Activated CD4-positive, alpha-beta T cell treated with anti-CD3 and anti-CD28 coated beads for 36 hours (primary cell): ENCODE results near the gene PRKG1. TPM values are rescaled to one million over a fixed set of nuclear protein-coding genes. Genes with fewer than 3 reads are reported as not detected.
A peak's percentile ranks its signal among the peaks of the same experiment; 100 is the strongest.
"Not testable (repeated sequence)": the region's sequence is repeated elsewhere in the genome, so short reads cannot be mapped to it uniquely, and the experiment has no call there.

ENCODE experiments used
- ATAC-seq: fragments of 200-7000 bp; cut with Tn5 transposase; one replicate; pipeline ENCODE4 v1.10.0; 2021; ENCODE audit warnings: mild to moderate bottlenecking, moderate library complexity
- CTCF ChIA-PET: fragments of 350-600 bp; sonication (Branson Sonifier 250); formaldehyde crosslinking; loops from one replicate; lab custom pipeline; 2021; ENCODE audit warnings: antibody characterized with exemption; lab: Charles Lee
- POLR2A ChIA-PET: fragments of 350-600 bp; sonication (Branson Sonifier 250); formaldehyde crosslinking; loops from one replicate; lab custom pipeline; 2021; ENCODE audit warnings: antibody characterized with exemption, inconsistent platforms; lab: Charles Lee
- DNase-seq: peaks from one replicate; pipeline ENCODE4 v3.0.0-alpha.2; 2020
- H3K27ac Mint-ChIP-seq: one replicate; pipeline ENCODE4 v1.8.0; 2021; ENCODE audit warnings: mixed read lengths
- H3K27me3 Mint-ChIP-seq: one replicate; pipeline ENCODE4 v1.8.0; 2021; ENCODE audit warnings: mixed read lengths
- H3K36me3 Mint-ChIP-seq: one replicate; pipeline ENCODE4 v1.8.0; 2021; ENCODE audit warnings: low read depth, mixed read lengths
- H3K4me1 Mint-ChIP-seq: one replicate; pipeline ENCODE4 v1.8.0; 2021; ENCODE audit warnings: mixed read lengths
- H3K4me3 Mint-ChIP-seq: one replicate; pipeline ENCODE4 v1.8.0; 2021; ENCODE audit warnings: mild to moderate bottlenecking, moderate library complexity, mixed read lengths
- H3K9me3 Mint-ChIP-seq: one replicate; pipeline ENCODE4 v1.8.0; 2021; ENCODE audit warnings: low read depth, mixed read lengths
- intact Hi-C, 2 experiments: fragments of 100-400 bp; cut with DNase I in 1 of 2; cut with micrococcal nuclease in 1 of 2; formaldehyde crosslinking; loops; one replicate each; pipeline versions ENCODE4 v1.14.2 to v1.15.1; 2022 to 2024; cut with DNase I, micrococcal nuclease
- total RNA-seq, 2 experiments: library from RNA; stranded (reverse); gene quantifications; one replicate each; pipeline ENCODE4 v1.2.3, GENCODE V29; 2021

The PRKG1 gene
- total RNA-seq, 2 experiments from 2014 or later = not detected

- ATAC-seq = no peak
- no peak for DNase-seq
- ChIA-PET CTCF (interaction anchor here (1.0 to 2.3 kb wide), 5 partner anchors 16 to 1213 kb away, joined by 3 to 13 read pairs (median 3); no protein-coding TSS in a partner anchor), POLR2A (no interaction called here)
- intact Hi-C loops = loop anchor here (1.0 to 5.0 kb wide), 2 partner anchors 1205 to 1216 kb away; no protein-coding TSS in a partner anchor
- Mint-ChIP-seq H3K36me3 (no peaks in the 10 kb centered on the region), H3K27ac (no peak overlapping the region), H3K4me1 (no peaks in the 10 kb centered on the region), H3K4me3 (no peak overlapping the region), H3K9me3 (no peaks in the 10 kb centered on the region), H3K27me3 (no peaks in the 10 kb centered on the region)
Measured at GRCh38 chr10:52216852-52217251, 1142.6 kb downstream of the PRKG1 start.

- no peak for DNase-seq
- Mint-ChIP-seq H3K27ac (no peak overlapping the region), H3K9me3 (no peaks in the 10 kb centered on the region), H3K4me3 (no peak overlapping the region), H3K36me3 (no peaks in the 10 kb centered on the region), H3K4me1 (no peaks in the 10 kb centered on the region), H3K27me3 (no peaks in the 10 kb centered on the region)
- CTCF ChIA-PET = interaction anchor here (2.3 kb wide), 1 partner anchor 828 kb away, joined by 13 read pairs; no protein-coding TSS in a partner anchor
- ATAC-seq = no peak
- POLR2A ChIA-PET = no interaction called here
- intact Hi-C loops = loop anchor here in 1 of 2 experiments (5.0 kb wide), 1 partner anchor 1205 kb away; no protein-coding TSS in a partner anchor
Measured at GRCh38 chr10:52217531-52217930, 1143.2 kb downstream of the PRKG1 start.

- H3K4me3 Mint-ChIP-seq = no peak overlapping the region
- no peak for ATAC-seq
- no peaks in the 10 kb centered on the region for H3K9me3 Mint-ChIP-seq
- no peak overlapping the region for H3K27ac Mint-ChIP-seq
- ChIA-PET CTCF (no interaction called here), POLR2A (no interaction called here)
- no peak for DNase-seq
- no peaks in the 10 kb centered on the region for H3K36me3 Mint-ChIP-seq
- H3K4me1 Mint-ChIP-seq = no peaks in the 10 kb centered on the region
- H3K27me3 Mint-ChIP-seq = no peaks in the 10 kb centered on the region
- intact Hi-C loops = no loop called here
Measured at GRCh38 chr10:52220947-52221346, 1146.7 kb downstream of the PRKG1 start.

- ATAC-seq (no peak), DNase-seq (no peak)
- no peaks in the 10 kb centered on the region for H3K4me1 Mint-ChIP-seq
- CTCF ChIA-PET = no interaction called here
- H3K9me3 Mint-ChIP-seq = no peaks in the 10 kb centered on the region
- H3K27ac Mint-ChIP-seq = no peak overlapping the region
- POLR2A ChIA-PET = no interaction called here
- no peaks in the 10 kb centered on the region for H3K27me3 Mint-ChIP-seq
- H3K36me3 Mint-ChIP-seq = no peaks in the 10 kb centered on the region
- H3K4me3 Mint-ChIP-seq = no peak overlapping the region
- intact Hi-C loops = no loop called here
Measured at GRCh38 chr10:52221923-52222322, 1147.6 kb downstream of the PRKG1 start.

- H3K9me3 Mint-ChIP-seq = no peaks in the 10 kb centered on the region
Measured at GRCh38 chr10:52226197-52226847, 1152.0 kb downstream of the PRKG1 start.

GRCh38 chr10:52228556-52228955, 1154.3 kb downstream of the PRKG1 start:
- Mint-ChIP-seq H3K27ac (no peak overlapping the region), H3K4me3 (no peak overlapping the region), H3K36me3 (no peaks in the 10 kb centered on the region), H3K9me3 (no peaks in the 10 kb centered on the region), H3K27me3 (peaks cover 5% of the 10 kb centered on the region), H3K4me1 (peaks cover 6% of the 10 kb centered on the region)
- ATAC-seq = no peak
- ChIA-PET POLR2A (no interaction called here), CTCF (interaction anchor here (0.5 kb wide), 1 partner anchor 1869 kb away, joined by 4 read pairs; no protein-coding TSS in a partner anchor)
- no peak for DNase-seq
- intact Hi-C loops = no loop called here

More at GRCh38 chr10:52226197-52226847, 1152.0 kb downstream of the PRKG1 start:
- POLR2A ChIA-PET = no interaction called here
- intact Hi-C loops = no loop called here
- no peak overlapping the region for H3K4me3 Mint-ChIP-seq
- no peak for DNase-seq
- no peaks in the 10 kb centered on the region for H3K36me3 Mint-ChIP-seq
- no peaks in the 10 kb centered on the region for H3K4me1 Mint-ChIP-seq
- no peaks in the 10 kb centered on the region for H3K27me3 Mint-ChIP-seq
- CTCF ChIA-PET = no interaction called here
- H3K27ac Mint-ChIP-seq = no peak overlapping the region
- ATAC-seq = no peak

GRCh38 chr10:52229291-52229931, 1155.1 kb downstream of the PRKG1 start:
- no peaks in the 10 kb centered on the region for H3K36me3 Mint-ChIP-seq
- no peaks in the 10 kb centered on the region for H3K9me3 Mint-ChIP-seq
- intact Hi-C loops = no loop called here
- CTCF ChIA-PET = no interaction called here
- peaks cover 5% of the 10 kb centered on the region for H3K27me3 Mint-ChIP-seq
- no peak overlapping the region for H3K27ac Mint-ChIP-seq
- ATAC-seq (no peak), DNase-seq (no peak)
- H3K4me1 Mint-ChIP-seq = peaks cover 6% of the 10 kb centered on the region
- POLR2A ChIA-PET = no interaction called here
- no peak overlapping the region for H3K4me3 Mint-ChIP-seq

GRCh38 chr10:52232561-52233350, 1158.5 kb downstream of the PRKG1 start:
- Mint-ChIP-seq H3K4me3 (peak overlapping the region; percentile 36), H3K27ac (no peak overlapping the region), H3K9me3 (no peaks in the 10 kb centered on the region), H3K36me3 (no peaks in the 10 kb centered on the region), H3K27me3 (peaks cover 5% of the 10 kb centered on the region), H3K4me1 (peaks cover 6% of the 10 kb centered on the region)
- DNase-seq = no peak
- no peak for ATAC-seq
- ChIA-PET CTCF (no interaction called here), POLR2A (no interaction called here)
- intact Hi-C loops = loop anchor here in 1 of 2 experiments (2.0 kb wide), 1 partner anchor 14 kb away; no protein-coding TSS in a partner anchor

GRCh38 chr10:52233351-52233991, 1159.2 kb downstream of the PRKG1 start:
- POLR2A ChIA-PET, H3K27ac Mint-ChIP-seq, H3K27me3 Mint-ChIP-seq, ATAC-seq, H3K36me3 Mint-ChIP-seq, DNase-seq, H3K9me3 Mint-ChIP-seq, CTCF ChIA-PET, H3K4me1 Mint-ChIP-seq: not testable (repeated sequence)
- intact Hi-C loops = loop anchor here in 1 of 2 experiments (2.0 kb wide), 1 partner anchor 13 kb away; no protein-coding TSS in a partner anchor
- H3K4me3 Mint-ChIP-seq = peak overlapping the region; percentile 36

GRCh38 chr10:52239771-52240170, 1165.5 kb downstream of the PRKG1 start:
- Mint-ChIP-seq H3K36me3 (no peaks in the 10 kb centered on the region), H3K9me3 (no peaks in the 10 kb centered on the region), H3K27ac (no peak overlapping the region), H3K4me3 (no peak overlapping the region), H3K4me1 (no peaks in the 10 kb centered on the region), H3K27me3 (no peaks in the 10 kb centered on the region)
- no peak for ATAC-seq
- ChIA-PET CTCF (no interaction called here), POLR2A (no interaction called here)
- intact Hi-C loops = no loop called here
- DNase-seq = no peak

- H3K27me3 Mint-ChIP-seq = no peaks in the 10 kb centered on the region
- no peak overlapping the region for H3K27ac Mint-ChIP-seq
- intact Hi-C loops = no loop called here
- no peaks in the 10 kb centered on the region for H3K9me3 Mint-ChIP-seq
- no peak for DNase-seq
- no peaks in the 10 kb centered on the region for H3K36me3 Mint-ChIP-seq
- ChIA-PET POLR2A (no interaction called here), CTCF (no interaction called here)
- H3K4me3 Mint-ChIP-seq = no peak overlapping the region
- H3K4me1 Mint-ChIP-seq = no peaks in the 10 kb centered on the region
- no peak for ATAC-seq
Measured at GRCh38 chr10:52245547-52245946, 1171.3 kb downstream of the PRKG1 start.
